K562 (cell line): ENCODE measurements around the gene PRDX2. TPM values are rescaled to one million over a fixed set of nuclear protein-coding genes. Genes with fewer than 3 reads are reported as not detected.

Source experiments
- DIDO1 ChIP-seq: fragments of 450-650 bp; IDR thresholded peaks from 2 replicates; pipeline ENCODE4 v1.6.1; 2016; ENCODE audit warnings: low read depth, missing biosample characterization, missing genetic modification characterization
- FOS ChIP-seq: IDR thresholded peaks from 3 replicates; pipeline ENCODE4 v1.6.1; 2011; ENCODE audit not compliant: insufficient read length; ENCODE audit errors: extremely low read depth
- NCOA6 ChIP-seq: fragments of 450-650 bp; IDR thresholded peaks from 2 replicates; pipeline ENCODE4 v1.6.1; 2017; ENCODE audit warnings: mild to moderate bottlenecking
- SREBF1 ChIP-seq: fragments of 150-350 bp; IDR thresholded peaks from 2 replicates; pipeline ENCODE4 v1.6.1; 2014; ENCODE audit warnings: antibody characterized with exemption, low read depth, low read length, borderline replicate concordance
- polyA plus RNA-seq, 8 experiments: library from polyadenylated mRNA; depleted of rRNA in 4 of 8; stranded (reverse) in 5 of 8; unstranded in 3 of 8; fragments of >200 nt; fragmentation: Nextera tagmentation in 2 of 8; fragmentation: Illumina TruSeq in 1 of 8; extraction: Ambion mirVana in 2 of 8; extraction: Trizol in 1 of 8; gene quantifications; 2 replicates each; pipeline versions ENCODE4 v1.2.1 to v1.2.3, GENCODE V29; 2011 to 2014; ENCODE audit warnings: inconsistent platforms in 1 of 8, missing spikeins in 1 of 8
- total RNA-seq, 7 experiments: library from RNA; depleted of rRNA in 6 of 7; stranded (reverse); fragments of >200 nt in 6 of 7; fragmentation: Illumina TruSeq in 2 of 7; extraction: Trizol in 2 of 7; gene quantifications; 2 replicates each; pipeline versions ENCODE4 v1.2.1 to v1.2.3, GENCODE V29; 2011 to 2021; ENCODE audit warnings: low replicate concordance in 1 of 7
- TF ChIP-seq, protein P1 (sequence below): fragments of 450-650 bp; IDR thresholded peaks from 2 replicates; pipeline ENCODE4 v1.6.1; 2016; ENCODE audit warnings: low read depth
- TF ChIP-seq, protein P2 (sequence below): fragments of 250-450 bp; sonication (Bioruptor Pico); IDR thresholded peaks from 2 replicates; pipeline ENCODE4 v1.9.0; 2021; ENCODE audit warnings: mild to moderate bottlenecking, inconsistent platforms
- TF ChIP-seq, protein P3 (sequence below): sonication (generic); formaldehyde crosslinking; IDR thresholded peaks from 2 replicates; pipeline ENCODE4 v1.8.1; 2023; ENCODE audit warnings: mild to moderate bottlenecking, missing genetic modification reagents

The PRDX2 gene
- total and polyA plus RNA-seq, 9 of the 15 experiments (the other 6 are each of a cell fraction or from before 2014, with no cell fraction given) = 206 to 1,183 (median 415) TPM

DNA sequence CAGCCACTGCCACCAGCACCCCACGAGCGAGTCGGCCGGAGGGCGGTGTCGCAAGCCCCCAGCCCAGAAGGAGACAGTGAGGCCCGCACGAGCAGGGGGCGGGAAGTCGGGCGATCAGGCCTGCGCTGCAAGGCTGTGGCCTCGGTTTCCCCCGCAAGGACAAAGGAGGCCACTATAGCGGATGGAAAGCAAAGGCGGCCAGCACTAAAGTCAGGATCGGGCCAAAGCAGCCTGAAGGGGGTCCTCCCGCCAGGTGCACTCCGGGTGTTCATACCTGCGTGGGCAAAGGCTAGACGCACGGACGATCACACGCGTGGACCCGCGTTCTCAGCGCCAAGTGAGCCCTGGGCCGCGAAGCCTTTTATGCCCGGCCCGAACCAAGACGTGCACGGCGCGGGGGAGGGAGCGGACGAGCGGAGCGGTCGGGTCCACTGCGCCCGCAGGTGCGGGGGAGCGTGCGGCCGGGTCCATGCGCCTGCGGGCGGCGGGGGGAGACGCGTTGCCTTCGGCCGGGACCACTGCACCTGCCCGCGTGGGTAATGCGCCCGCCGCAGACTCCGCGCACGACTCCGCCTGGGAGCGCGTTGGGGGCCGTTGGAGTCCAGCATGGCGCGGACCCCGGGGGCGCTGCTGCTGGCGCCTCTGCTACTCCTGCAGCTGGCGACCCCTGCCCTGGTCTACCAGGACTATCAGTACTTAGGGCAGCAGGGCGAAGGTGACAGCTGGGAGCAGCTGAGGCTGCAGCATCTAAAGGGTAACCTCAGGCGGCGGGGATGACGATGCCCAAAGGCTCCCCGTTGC is at the start of gene PRDX2, which contains the start of gene THSD8 (continued):
- TF ChIP-seq, protein P1, sequence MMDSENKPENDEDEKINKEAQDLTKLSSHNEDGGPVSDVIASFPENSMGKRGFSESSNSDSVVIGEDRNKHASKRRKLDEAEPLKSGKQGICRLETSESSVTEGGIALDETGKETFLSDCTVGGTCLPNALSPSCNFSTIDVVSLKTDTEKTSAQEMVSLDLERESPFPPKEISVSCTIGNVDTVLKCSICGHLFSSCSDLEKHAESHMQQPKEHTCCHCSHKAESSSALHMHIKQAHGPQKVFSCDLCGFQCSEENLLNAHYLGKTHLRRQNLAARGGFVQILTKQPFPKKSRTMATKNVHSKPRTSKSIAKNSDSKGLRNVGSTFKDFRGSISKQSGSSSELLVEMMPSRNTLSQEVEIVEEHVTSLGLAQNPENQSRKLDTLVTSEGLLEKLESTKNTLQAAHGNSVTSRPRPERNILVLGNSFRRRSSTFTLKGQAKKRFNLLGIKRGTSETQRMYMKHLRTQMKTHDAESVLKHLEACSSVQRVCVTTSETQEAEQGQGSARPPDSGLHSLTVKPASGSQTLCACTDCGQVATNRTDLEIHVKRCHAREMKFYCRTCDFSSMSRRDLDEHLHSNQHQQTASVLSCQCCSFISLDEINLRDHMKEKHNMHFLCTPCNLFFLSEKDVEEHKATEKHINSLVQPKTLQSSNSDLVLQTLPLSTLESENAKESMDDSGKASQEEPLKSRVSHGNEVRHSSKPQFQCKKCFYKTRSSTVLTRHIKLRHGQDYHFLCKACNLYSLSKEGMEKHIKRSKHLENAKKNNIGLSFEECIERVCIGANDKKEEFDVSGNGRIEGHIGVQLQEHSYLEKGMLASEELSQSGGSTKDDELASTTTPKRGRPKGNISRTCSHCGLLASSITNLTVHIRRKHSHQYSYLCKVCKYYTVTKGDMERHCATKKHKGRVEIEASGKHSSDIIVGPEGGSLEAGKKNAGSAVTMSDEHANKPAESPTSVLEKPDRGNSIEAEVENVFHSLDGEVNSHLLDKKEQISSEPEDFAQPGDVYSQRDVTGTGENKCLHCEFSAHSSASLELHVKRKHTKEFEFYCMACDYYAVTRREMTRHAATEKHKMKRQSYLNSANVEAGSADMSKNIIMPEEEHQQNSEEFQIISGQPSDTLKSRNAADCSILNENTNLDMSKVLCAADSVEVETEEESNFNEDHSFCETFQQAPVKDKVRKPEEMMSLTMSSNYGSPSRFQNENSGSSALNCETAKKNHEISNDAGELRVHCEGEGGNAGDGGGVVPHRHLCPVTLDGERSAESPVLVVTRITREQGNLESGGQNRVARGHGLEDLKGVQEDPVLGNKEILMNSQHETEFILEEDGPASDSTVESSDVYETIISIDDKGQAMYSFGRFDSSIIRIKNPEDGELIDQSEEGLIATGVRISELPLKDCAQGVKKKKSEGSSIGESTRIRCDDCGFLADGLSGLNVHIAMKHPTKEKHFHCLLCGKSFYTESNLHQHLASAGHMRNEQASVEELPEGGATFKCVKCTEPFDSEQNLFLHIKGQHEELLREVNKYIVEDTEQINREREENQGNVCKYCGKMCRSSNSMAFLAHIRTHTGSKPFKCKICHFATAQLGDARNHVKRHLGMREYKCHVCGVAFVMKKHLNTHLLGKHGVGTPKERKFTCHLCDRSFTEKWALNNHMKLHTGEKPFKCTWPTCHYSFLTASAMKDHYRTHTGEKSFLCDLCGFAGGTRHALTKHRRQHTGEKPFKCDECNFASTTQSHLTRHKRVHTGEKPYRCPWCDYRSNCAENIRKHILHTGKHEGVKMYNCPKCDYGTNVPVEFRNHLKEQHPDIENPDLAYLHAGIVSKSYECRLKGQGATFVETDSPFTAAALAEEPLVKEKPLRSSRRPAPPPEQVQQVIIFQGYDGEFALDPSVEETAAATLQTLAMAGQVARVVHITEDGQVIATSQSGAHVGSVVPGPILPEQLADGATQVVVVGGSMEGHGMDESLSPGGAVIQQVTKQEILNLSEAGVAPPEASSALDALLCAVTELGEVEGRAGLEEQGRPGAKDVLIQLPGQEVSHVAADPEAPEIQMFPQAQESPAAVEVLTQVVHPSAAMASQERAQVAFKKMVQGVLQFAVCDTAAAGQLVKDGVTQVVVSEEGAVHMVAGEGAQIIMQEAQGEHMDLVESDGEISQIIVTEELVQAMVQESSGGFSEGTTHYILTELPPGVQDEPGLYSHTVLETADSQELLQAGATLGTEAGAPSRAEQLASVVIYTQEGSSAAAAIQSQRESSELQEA = no peak
- TF ChIP-seq SREBF1 (peak; percentile 98), NCOA6 (no peak), DIDO1 (tag) (no peak), FOS (no peak)
- TF ChIP-seq, protein P2, sequence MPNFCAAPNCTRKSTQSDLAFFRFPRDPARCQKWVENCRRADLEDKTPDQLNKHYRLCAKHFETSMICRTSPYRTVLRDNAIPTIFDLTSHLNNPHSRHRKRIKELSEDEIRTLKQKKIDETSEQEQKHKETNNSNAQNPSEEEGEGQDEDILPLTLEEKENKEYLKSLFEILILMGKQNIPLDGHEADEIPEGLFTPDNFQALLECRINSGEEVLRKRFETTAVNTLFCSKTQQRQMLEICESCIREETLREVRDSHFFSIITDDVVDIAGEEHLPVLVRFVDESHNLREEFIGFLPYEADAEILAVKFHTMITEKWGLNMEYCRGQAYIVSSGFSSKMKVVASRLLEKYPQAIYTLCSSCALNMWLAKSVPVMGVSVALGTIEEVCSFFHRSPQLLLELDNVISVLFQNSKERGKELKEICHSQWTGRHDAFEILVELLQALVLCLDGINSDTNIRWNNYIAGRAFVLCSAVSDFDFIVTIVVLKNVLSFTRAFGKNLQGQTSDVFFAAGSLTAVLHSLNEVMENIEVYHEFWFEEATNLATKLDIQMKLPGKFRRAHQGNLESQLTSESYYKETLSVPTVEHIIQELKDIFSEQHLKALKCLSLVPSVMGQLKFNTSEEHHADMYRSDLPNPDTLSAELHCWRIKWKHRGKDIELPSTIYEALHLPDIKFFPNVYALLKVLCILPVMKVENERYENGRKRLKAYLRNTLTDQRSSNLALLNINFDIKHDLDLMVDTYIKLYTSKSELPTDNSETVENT (CRISPR knock-in tag) = 0 out of 2 replicates have a peak, but pooled peaks have one; percentile 44
- TF ChIP-seq, protein P3, sequence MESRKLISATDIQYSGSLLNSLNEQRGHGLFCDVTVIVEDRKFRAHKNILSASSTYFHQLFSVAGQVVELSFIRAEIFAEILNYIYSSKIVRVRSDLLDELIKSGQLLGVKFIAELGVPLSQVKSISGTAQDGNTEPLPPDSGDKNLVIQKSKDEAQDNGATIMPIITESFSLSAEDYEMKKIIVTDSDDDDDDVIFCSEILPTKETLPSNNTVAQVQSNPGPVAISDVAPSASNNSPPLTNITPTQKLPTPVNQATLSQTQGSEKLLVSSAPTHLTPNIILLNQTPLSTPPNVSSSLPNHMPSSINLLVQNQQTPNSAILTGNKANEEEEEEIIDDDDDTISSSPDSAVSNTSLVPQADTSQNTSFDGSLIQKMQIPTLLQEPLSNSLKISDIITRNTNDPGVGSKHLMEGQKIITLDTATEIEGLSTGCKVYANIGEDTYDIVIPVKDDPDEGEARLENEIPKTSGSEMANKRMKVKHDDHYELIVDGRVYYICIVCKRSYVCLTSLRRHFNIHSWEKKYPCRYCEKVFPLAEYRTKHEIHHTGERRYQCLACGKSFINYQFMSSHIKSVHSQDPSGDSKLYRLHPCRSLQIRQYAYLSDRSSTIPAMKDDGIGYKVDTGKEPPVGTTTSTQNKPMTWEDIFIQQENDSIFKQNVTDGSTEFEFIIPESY (CRISPR knock-in tag) = peak; percentile 77
